ENCODE measurements around the gene MAP1LC3B2. TPM values are rescaled to one million over a fixed set of nuclear protein-coding genes. Genes with fewer than 3 reads are reported as not detected.

The MAP1LC3B2 gene
- total RNA-seq, 2 experiments from 2014 or later = not detected

GRCh38 chr12:116603546-116604177 lies 44.5 kb downstream of the MAP1LC3B2 start:
- Histone ChIP-seq H4K20me1 (ENCODE audit: insufficient read depth, low read length) (no peaks in the 10 kb centered on the region; the same call in 1 of the 2 replicates), H3K9me3 (ENCODE audit: low read length) (no peaks in the 10 kb centered on the region), H3K27ac (ENCODE audit: low read depth, low read length, poor library complexity, severe bottlenecking) (no peak overlapping the region), H3K9me2 (ENCODE audit: insufficient read depth, low read length) (no peaks in the 10 kb centered on the region), H3K4me3 (ENCODE audit: low read depth, low read length, poor library complexity, severe bottlenecking) (no peak overlapping the region), H3K4me1 (ENCODE audit: insufficient read depth, low read length, poor library complexity, severe bottlenecking) (no peaks in the 10 kb centered on the region), H3K36me3 (ENCODE audit: insufficient read depth, low read length) (no peaks in the 10 kb centered on the region), H2AFZ (ENCODE audit: low read length) (no peak overlapping the region), H3K4me2 (ENCODE audit: low read length) (no peak overlapping the region), H3K79me2 (ENCODE audit: insufficient read depth, low read depth, low read length) (no peaks in the 10 kb centered on the region)
- CTCF ChIA-PET (ENCODE audit: unreplicated experiment) = no interaction called here
- TF ChIP-seq EZH2phosphoT487 (IDR thresholded peaks at IDR 0.05; ENCODE audit: borderline replicate concordance, low read depth, low read length) (no peak), CTCF (conservative IDR thresholded peaks at IDR 0.05; ENCODE audit: low read length) (no peak)
- intact Hi-C loops (cut with micrococcal nuclease; ENCODE audit: unreplicated experiment) = loop anchor here (10.0 kb wide), 1 partner anchor 609 kb away; no protein-coding TSS in a partner anchor
- BruUV-seq (replicated peaks) = no TSS peak
- POLR2A ChIA-PET = interaction anchor here (0.6 kb wide), 1 partner anchor 580 kb away, joined by 6 read pairs; no protein-coding TSS in a partner anchor
- DNase-seq (ENCODE audit: low spot score) = no peak

- no peak overlapping the region for H3K4me2 ChIP-seq (ENCODE audit: low read length)
- no peak for DNase-seq (ENCODE audit: low spot score)
- TF ChIP-seq CTCF (conservative IDR thresholded peaks at IDR 0.05; ENCODE audit: low read length) = no peak
- no peak for TF ChIP-seq EZH2phosphoT487 (IDR thresholded peaks at IDR 0.05; ENCODE audit: borderline replicate concordance, low read depth, low read length)
- H2AFZ ChIP-seq (ENCODE audit: low read length) = no peak overlapping the region
- no peaks in the 10 kb centered on the region for H3K79me2 ChIP-seq (ENCODE audit: insufficient read depth, low read depth, low read length)
- ChIA-PET CTCF (ENCODE audit: unreplicated experiment) (no interaction called here), POLR2A (no interaction called here)
- no peak overlapping the region for H3K27ac ChIP-seq (ENCODE audit: low read depth, low read length, poor library complexity, severe bottlenecking)
- no peaks in the 10 kb centered on the region for H3K36me3 ChIP-seq (ENCODE audit: insufficient read depth, low read length)
- no TSS peak for BruUV-seq (replicated peaks)
- H4K20me1 ChIP-seq (ENCODE audit: insufficient read depth, low read length) = no peaks in the 10 kb centered on the region
- no peaks in the 10 kb centered on the region for H3K9me2 ChIP-seq (ENCODE audit: insufficient read depth, low read length)
- intact Hi-C loops (cut with micrococcal nuclease; ENCODE audit: unreplicated experiment) = loop anchor here (10.0 kb wide), 1 partner anchor 610 kb away; no protein-coding TSS in a partner anchor
- no peak overlapping the region for H3K4me3 ChIP-seq (ENCODE audit: low read depth, low read length, poor library complexity, severe bottlenecking)
- H3K9me3 ChIP-seq (ENCODE audit: low read length) = no peaks in the 10 kb centered on the region
- H3K4me1 ChIP-seq (ENCODE audit: insufficient read depth, low read length, poor library complexity, severe bottlenecking) = no peaks in the 10 kb centered on the region
Measured at GRCh38 chr12:116604178-116604895, 45.2 kb downstream of the MAP1LC3B2 start.
